Mesenchymal stem cell (in vitro differentiated cells and primary cell): ENCODE measurements around the gene NRP1.

Source experiments
- DNase-seq: peaks from one replicate; pipeline ENCODE4 v3.0.0-alpha.2; 2013
- H2AFZ ChIP-seq: one replicate; pipeline ENCODE4 v1.6.1; 2013; ENCODE audit warnings: low read depth, mild to moderate bottlenecking, control low read depth, inconsistent platforms, low read length, moderate library complexity
- H2AK5ac ChIP-seq: 2 replicates; pipeline ENCODE4 v1.6.1; 2013; ENCODE audit warnings: low read length, moderate library complexity, mild to moderate bottlenecking, inconsistent platforms; ENCODE audit not compliant: severe bottlenecking
- H2BK120ac ChIP-seq: one replicate; pipeline ENCODE4 v1.6.1; 2013; ENCODE audit warnings: low read depth, mild to moderate bottlenecking, inconsistent platforms, low read length, moderate library complexity
- H2BK12ac ChIP-seq, 2 experiments: one replicate each; pipeline ENCODE4 v1.6.1; 2013; ENCODE audit warnings: inconsistent platforms in 2 of 2, low read length in 2 of 2, mild to moderate bottlenecking in 2 of 2, moderate library complexity in 2 of 2, control low read depth in 1 of 2
- H2BK15ac ChIP-seq: one replicate; pipeline ENCODE4 v1.6.1; 2013; ENCODE audit warnings: mild to moderate bottlenecking, low read depth, inconsistent platforms; ENCODE audit not compliant: poor library complexity, severe bottlenecking
- H2BK5ac ChIP-seq: 2 replicates; pipeline ENCODE4 v1.6.1; 2013; ENCODE audit warnings: low read depth, mild to moderate bottlenecking, low read length, control low read depth, inconsistent platforms; ENCODE audit not compliant: poor library complexity, severe bottlenecking
- H3K14ac ChIP-seq, 2 experiments: one replicate each; pipeline ENCODE4 v1.6.1; 2013; ENCODE audit warnings: inconsistent platforms in 2 of 2, low read length in 2 of 2, control low read depth in 1 of 2, mild to moderate bottlenecking in 1 of 2, moderate library complexity in 1 of 2
- H3K18ac ChIP-seq, 2 experiments: one replicate each; pipeline ENCODE4 v1.6.1; 2013; ENCODE audit warnings: inconsistent platforms in 2 of 2, low read length in 2 of 2, control low read depth in 1 of 2, low read depth in 1 of 2, mild to moderate bottlenecking in 1 of 2
- H3K23ac ChIP-seq, 2 experiments: one replicate each; pipeline ENCODE4 v1.6.1; 2013; ENCODE audit warnings: inconsistent platforms in 2 of 2, low read length in 2 of 2, mild to moderate bottlenecking in 2 of 2, moderate library complexity in 2 of 2, control low read depth in 1 of 2
- H3K27ac ChIP-seq: 2 replicates; pipeline ENCODE4 v1.5.1; 2013; ENCODE audit warnings: mild to moderate bottlenecking, moderate library complexity, low read length, control low read depth, inconsistent platforms; ENCODE audit not compliant: poor library complexity, severe bottlenecking
- H3K27me3 ChIP-seq, 2 experiments: 2 replicates each; pipeline versions ENCODE4 v1.6.1 to v1.7.0; 2013; ENCODE audit warnings: low read length in 2 of 2, mild to moderate bottlenecking in 2 of 2, moderate library complexity in 2 of 2, control low read depth in 1 of 2, inconsistent platforms in 1 of 2; ENCODE audit not compliant: control insufficient read depth in 1 of 2, insufficient read depth in 1 of 2
- H3K36me3 ChIP-seq, 2 experiments: 2 replicates each; pipeline versions ENCODE4 v1.6.1 to v1.7.0; 2013; ENCODE audit warnings: low read length in 2 of 2, control low read depth in 1 of 2, inconsistent platforms in 1 of 2, low read depth in 1 of 2, mild to moderate bottlenecking in 1 of 2; ENCODE audit not compliant: insufficient read depth in 2 of 2, control insufficient read depth in 1 of 2
- H3K4ac ChIP-seq, 2 experiments: one replicate each; pipeline ENCODE4 v1.6.1; 2013; ENCODE audit warnings: inconsistent platforms in 2 of 2, low read length in 2 of 2, mild to moderate bottlenecking in 2 of 2, moderate library complexity in 2 of 2, control low read depth in 1 of 2, low read depth in 1 of 2
- H3K4me1 ChIP-seq: 2 replicates; pipeline ENCODE4 v1.6.1; 2013; ENCODE audit warnings: low read depth, low read length, control low read depth; ENCODE audit not compliant: control insufficient read depth, insufficient read depth
- H3K4me2 ChIP-seq: 2 replicates; pipeline ENCODE4 v1.6.1; 2013; ENCODE audit warnings: low read length, mild to moderate bottlenecking, inconsistent platforms; ENCODE audit not compliant: poor library complexity, severe bottlenecking
- H3K4me3 ChIP-seq, 2 experiments: 2 replicates each; pipeline versions ENCODE4 v1.5.1 to v1.7.0; 2013; ENCODE audit warnings: low read length in 2 of 2, mild to moderate bottlenecking in 2 of 2, control low read depth in 1 of 2, low read depth in 1 of 2; ENCODE audit not compliant: insufficient read depth in 1 of 2
- H3K79me1 ChIP-seq: replicated peaks from 2 replicates; pipeline ENCODE4 v1.6.1; 2013; ENCODE audit warnings: mild to moderate bottlenecking, control low read depth, low read length, inconsistent platforms; ENCODE audit not compliant: poor library complexity, severe bottlenecking
- H3K9ac ChIP-seq: 2 replicates; pipeline ENCODE4 v1.7.0; 2013; ENCODE audit warnings: mild to moderate bottlenecking, low read length, moderate library complexity
- H3K9me3 ChIP-seq: 2 replicates; pipeline ENCODE4 v1.7.0; 2013; ENCODE audit warnings: mild to moderate bottlenecking, low read length; ENCODE audit not compliant: control insufficient read depth
- H4K8ac ChIP-seq: one replicate; pipeline ENCODE4 v1.6.1; 2013; ENCODE audit warnings: inconsistent platforms, mild to moderate bottlenecking, low read length, moderate library complexity
- H4K91ac ChIP-seq: one replicate; pipeline ENCODE4 v1.6.1; 2013; ENCODE audit warnings: mild to moderate bottlenecking, low read length, inconsistent platforms
- WGBS: methylation state at CpG from one replicate; pipeline ENCODE4 v1.1.7; 2013; ENCODE audit warnings: mixed read lengths; 5-methylcytosine and 5-hydroxymethylcytosine counted together

Gene NRP1

GRCh38 chr10:33196377-33196706 is 138.1 kb downstream of the NRP1 start:
- Histone ChIP-seq H2BK5ac (peak overlapping the region; percentile 100), H4K91ac (no peak overlapping the region), H3K9ac (no peak overlapping the region), H2BK15ac (no peak overlapping the region), H3K9me3 (no peaks in the 10 kb centered on the region), H3K27ac (peak overlapping the region; percentile 100), H3K23ac (peak overlapping the region in 1 of 2 experiments; percentile 2), H3K27me3 (no peaks in the 10 kb centered on the region), H2AFZ (no peak overlapping the region), H4K8ac (peak overlapping the region; percentile 63), H3K36me3 (peaks cover 5 to 83% of the 10 kb centered on the region in 2 experiments), H3K4me3 (no peak overlapping the region), H3K4ac (peak overlapping the region; percentile 20 to 39), H2AK5ac (peak overlapping the region; percentile 100), H3K79me1 (peaks cover 3% of the 10 kb centered on the region), H2BK120ac (no peak overlapping the region), H3K14ac (no peak overlapping the region), H3K18ac (peak overlapping the region in 1 of 2 experiments; percentile 11), H2BK12ac (no peak overlapping the region), H3K4me1 (peaks cover 7% of the 10 kb centered on the region), H3K4me2 (no peak overlapping the region)
- no peak for DNase-seq
- 63% methylated on average over 3 of the region's 3 CpGs for WGBS

- peak overlapping the region in 1 of 2 experiments; percentile 1 for H3K18ac ChIP-seq
- peak overlapping the region; percentile 100 for H3K27ac ChIP-seq
- peak overlapping the region in 1 of 2 experiments; percentile 2 for H3K23ac ChIP-seq
- peak overlapping the region; percentile 100 for H2BK5ac ChIP-seq
- peak; percentile 18 for DNase-seq
- peak overlapping the region in 1 of 2 experiments; percentile 74 for H2BK12ac ChIP-seq
- no peak overlapping the region for H3K4me2 ChIP-seq
- H3K36me3 ChIP-seq, result peaks cover 10 to 83% of the 10 kb centered on the region in 2 experiments
- H4K8ac ChIP-seq, result peak overlapping the region; percentile 63
- H2BK120ac ChIP-seq, result no peak overlapping the region
- no peak overlapping the region for H3K14ac ChIP-seq
- H3K9ac ChIP-seq, result no peak overlapping the region
- no peaks in the 10 kb centered on the region for H3K27me3 ChIP-seq
- 86% methylated on average over 6 of the region's 8 CpGs for WGBS
- H2AFZ ChIP-seq, result no peak overlapping the region
- H2AK5ac ChIP-seq, result peak overlapping the region; percentile 100
- H3K4ac ChIP-seq, result peak overlapping the region in 1 of 2 experiments; percentile 39
- peaks cover 7% of the 10 kb centered on the region for H3K4me1 ChIP-seq
- H3K9me3 ChIP-seq, result no peaks in the 10 kb centered on the region
- H3K79me1 ChIP-seq, result peaks cover 5% of the 10 kb centered on the region
- H4K91ac ChIP-seq, result no peak overlapping the region
- H2BK15ac ChIP-seq, result no peak overlapping the region
- H3K4me3 ChIP-seq, result no peak overlapping the region
Observed at GRCh38 chr10:33195608-33196376, 138.7 kb downstream of the NRP1 start.

GRCh38 chr10:33193701-33194521 is 140.6 kb downstream of the NRP1 start:
- 46% methylated on average over 4 of the region's 6 CpGs for WGBS
- Histone ChIP-seq H2AFZ (no peak overlapping the region), H3K79me1 (peaks cover 7% of the 10 kb centered on the region), H2BK15ac (no peak overlapping the region), H3K27ac (peak overlapping the region; percentile 89), H4K8ac (no peak overlapping the region), H3K23ac (no peak overlapping the region), H3K9ac (peak overlapping the region; percentile 73), H3K14ac (no peak overlapping the region), H3K18ac (no peak overlapping the region), H2BK5ac (peak overlapping the region; percentile 84), H3K4me1 (peaks cover 11% of the 10 kb centered on the region), H3K9me3 (no peaks in the 10 kb centered on the region), H3K4ac (peak overlapping the region in 1 of 2 experiments; percentile 26), H4K91ac (no peak overlapping the region), H3K27me3 (no peaks in the 10 kb centered on the region), H3K4me3 (no peak overlapping the region), H3K36me3 (peaks cover 13 to 81% of the 10 kb centered on the region in 2 experiments), H2AK5ac (peak overlapping the region; percentile 94), H3K4me2 (no peak overlapping the region), H2BK120ac (no peak overlapping the region), H2BK12ac (no peak overlapping the region)
- peak; percentile 48 for DNase-seq
